ENCODE measurements around the gene EPO. TPM values are rescaled to one million over a fixed set of nuclear protein-coding genes. Genes with fewer than 3 reads are reported as not detected.
"Not testable (repeated sequence)": the region's sequence is repeated elsewhere in the genome, so short reads cannot be mapped to it uniquely, and the experiment has no call there.

Gene EPO
- total RNA-seq, 2 experiments from 2014 or later: not detected

GRCh38 chr7:100731937-100732636 lies 11.8 kb downstream of the EPO start:
- H3K9me3 Mint-ChIP-seq: no peaks in the 10 kb centered on the region
- peaks cover 11% of the 10 kb centered on the region for H3K27me3 Mint-ChIP-seq
- no peaks in the 10 kb centered on the region for H3K4me1 Mint-ChIP-seq
- no peak for DNase-seq
- no peak overlapping the region for H3K27ac Mint-ChIP-seq
- H3K36me3 Mint-ChIP-seq: no peaks in the 10 kb centered on the region
- H3K4me3 Mint-ChIP-seq: no peak overlapping the region

DNA sequence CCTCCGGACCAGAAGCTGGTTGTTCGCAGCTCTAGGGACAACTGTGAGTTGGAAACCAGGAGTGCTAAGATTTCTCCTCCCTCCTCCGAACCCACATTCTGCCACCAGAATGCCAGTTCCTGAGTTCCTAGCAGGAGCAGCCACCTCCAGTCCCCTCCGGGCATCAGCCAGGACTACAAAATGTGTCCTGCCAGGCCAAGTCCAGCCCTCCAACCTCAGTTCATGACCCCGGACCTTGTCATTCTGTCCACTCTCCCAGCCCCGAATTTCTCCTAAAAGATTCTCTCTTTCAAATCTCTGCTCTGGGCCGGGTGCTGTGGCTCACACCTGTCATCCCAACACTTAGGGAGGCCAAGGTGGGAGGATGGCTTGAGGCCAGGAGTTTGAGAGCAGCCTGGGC lies 15.5 kb downstream of the EPO start:
- no peaks in the 10 kb centered on the region for H3K36me3 Mint-ChIP-seq
- DNase-seq: no peak
- H3K27me3 Mint-ChIP-seq: peaks cover 3% of the 10 kb centered on the region
- H3K4me1 Mint-ChIP-seq: no peaks in the 10 kb centered on the region
- H3K4me3 Mint-ChIP-seq: no peak overlapping the region
- no peak overlapping the region for H3K27ac Mint-ChIP-seq
- H3K9me3 Mint-ChIP-seq: no peaks in the 10 kb centered on the region

GRCh38 chr7:100736671-100737070 lies 16.4 kb downstream of the EPO start:
- Mint-ChIP-seq H3K36me3 (no peaks in the 10 kb centered on the region), H3K4me3 (no peak overlapping the region), H3K9me3 (no peaks in the 10 kb centered on the region), H3K27me3 (peaks cover 3% of the 10 kb centered on the region), H3K4me1 (no peaks in the 10 kb centered on the region), H3K27ac (no peak overlapping the region)
- no peak for DNase-seq

DNA sequence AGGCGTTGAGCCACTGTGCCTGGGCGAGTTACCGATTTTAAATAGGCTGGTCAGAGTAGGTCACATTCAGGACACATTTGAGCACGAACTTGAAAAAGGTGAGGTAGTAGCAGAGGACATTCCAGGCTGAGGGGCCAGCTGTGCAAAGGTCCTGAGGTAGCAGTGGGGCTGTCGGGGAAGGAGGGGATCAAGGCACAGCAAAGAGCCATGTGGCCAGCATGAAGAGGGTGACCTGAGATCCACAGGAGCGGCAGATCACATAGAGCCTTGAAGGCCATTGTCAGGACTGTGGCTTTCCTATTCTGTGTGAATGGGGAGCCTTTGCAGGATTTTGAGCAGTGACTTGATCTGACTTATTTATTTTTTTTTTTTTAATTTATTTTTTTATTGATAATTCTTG lies 19.7 kb downstream of the EPO start:
- H3K27me3 Mint-ChIP-seq: peaks cover 9% of the 10 kb centered on the region

GRCh38 chr7:100744605-100745004 lies 24.3 kb downstream of the EPO start:
- Mint-ChIP-seq H3K27me3 (peaks cover 32% of the 10 kb centered on the region), H3K4me1 (no peaks in the 10 kb centered on the region), H3K36me3 (no peaks in the 10 kb centered on the region), H3K27ac (no peak overlapping the region), H3K4me3 (peak overlapping the region; percentile 81), H3K9me3 (no peaks in the 10 kb centered on the region)
- DNase-seq: no peak

More for the DNA sequence above, 19.7 kb downstream of the EPO start:
- no peaks in the 10 kb centered on the region for H3K36me3 Mint-ChIP-seq
- no peak for DNase-seq
- H3K4me1 Mint-ChIP-seq: no peaks in the 10 kb centered on the region
- H3K27ac Mint-ChIP-seq: no peak overlapping the region
- H3K9me3 Mint-ChIP-seq: no peaks in the 10 kb centered on the region
- H3K4me3 Mint-ChIP-seq: no peak overlapping the region

- peak; percentile 61 for DNase-seq
- Mint-ChIP-seq H3K4me3 (peak overlapping the region; percentile 81), H3K27ac (peak overlapping the region; percentile 46), H3K36me3 (no peaks in the 10 kb centered on the region), H3K27me3 (peaks cover 34% of the 10 kb centered on the region), H3K4me1 (no peaks in the 10 kb centered on the region), H3K9me3 (no peaks in the 10 kb centered on the region)
Measured at GRCh38 chr7:100745184-100745583, 24.9 kb downstream of the EPO start.

GRCh38 chr7:100752994-100753393 lies 32.7 kb downstream of the EPO start:
- H3K9me3 Mint-ChIP-seq: peaks cover 4% of the 10 kb centered on the region
- no peaks in the 10 kb centered on the region for H3K36me3 Mint-ChIP-seq
- H3K27me3 Mint-ChIP-seq: peaks cover 33% of the 10 kb centered on the region
- peak overlapping the region; percentile 74 for H3K27ac Mint-ChIP-seq
- no peak overlapping the region for H3K4me3 Mint-ChIP-seq
- DNase-seq: no peak
- H3K4me1 Mint-ChIP-seq: peaks cover 2% of the 10 kb centered on the region

DNA sequence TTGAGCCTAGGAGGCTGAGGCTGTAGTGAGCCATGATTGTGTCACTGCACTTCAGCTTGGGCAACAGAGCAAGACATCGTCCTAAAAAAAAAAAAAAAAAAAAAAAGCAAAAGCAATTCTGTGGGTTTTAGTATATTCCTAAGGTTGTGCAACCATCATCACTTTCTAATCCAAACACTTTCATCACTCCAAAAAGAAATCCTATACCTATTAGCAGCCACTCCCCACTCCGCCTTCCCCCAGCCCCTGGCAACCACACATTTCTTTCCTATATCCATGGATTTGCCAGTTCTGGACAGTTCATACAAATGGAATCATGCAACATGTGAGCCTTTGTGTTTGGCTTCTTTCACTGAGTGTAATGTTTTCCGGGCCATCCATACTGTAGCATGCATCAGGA lies 33.5 kb downstream of the EPO start:
- no peak for DNase-seq
- H3K4me1 Mint-ChIP-seq: peaks cover 2% of the 10 kb centered on the region
- peaks cover 33% of the 10 kb centered on the region for H3K27me3 Mint-ChIP-seq
- H3K4me3 Mint-ChIP-seq: no peak overlapping the region
- H3K27ac Mint-ChIP-seq: no peak overlapping the region
- peaks cover 4% of the 10 kb centered on the region for H3K9me3 Mint-ChIP-seq
- H3K36me3 Mint-ChIP-seq: no peaks in the 10 kb centered on the region

- Mint-ChIP-seq H3K4me3 (no peak overlapping the region), H3K4me1 (no peaks in the 10 kb centered on the region), H3K9me3 (no peaks in the 10 kb centered on the region), H3K27me3 (no peaks in the 10 kb centered on the region), H3K27ac (no peak overlapping the region), H3K36me3 (no peaks in the 10 kb centered on the region)
- DNase-seq: no peak
Measured at GRCh38 chr7:100759357-100760171, 39.3 kb downstream of the EPO start.

DNA sequence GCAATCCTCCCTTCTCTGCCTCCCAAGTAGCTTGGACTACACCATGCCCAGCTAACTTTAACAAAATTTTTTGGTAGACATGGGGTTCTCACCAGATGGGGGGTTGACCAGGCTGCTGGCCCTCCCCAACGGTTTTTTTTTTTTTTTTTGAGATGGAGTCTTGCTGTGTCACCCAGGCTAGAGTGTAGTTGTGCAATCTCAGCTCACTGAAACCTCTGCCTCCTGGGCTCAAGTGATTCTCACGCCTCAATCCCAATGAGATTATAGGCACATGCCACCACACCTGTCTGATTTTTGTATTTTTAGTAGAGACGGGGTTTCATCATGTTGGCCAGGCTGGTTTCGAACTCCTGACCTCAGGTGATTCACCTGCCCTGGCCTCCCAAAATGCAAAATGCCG lies 42.6 kb downstream of the EPO start:
- DNase-seq, H3K4me1 Mint-ChIP-seq, H3K27ac Mint-ChIP-seq, H3K36me3 Mint-ChIP-seq, H3K4me3 Mint-ChIP-seq, H3K27me3 Mint-ChIP-seq, H3K9me3 Mint-ChIP-seq: not testable (repeated sequence)

- DNase-seq: no peak
- H3K36me3 Mint-ChIP-seq: no peaks in the 10 kb centered on the region
- H3K27ac Mint-ChIP-seq: no peak overlapping the region
- H3K4me3 Mint-ChIP-seq: no peak overlapping the region
- H3K27me3 Mint-ChIP-seq: no peaks in the 10 kb centered on the region
- H3K4me1 Mint-ChIP-seq: no peaks in the 10 kb centered on the region
- H3K9me3 Mint-ChIP-seq: no peaks in the 10 kb centered on the region
Measured at GRCh38 chr7:100763556-100764140, 43.4 kb downstream of the EPO start.

GRCh38 chr7:100764841-100765240 lies 44.6 kb downstream of the EPO start:
- H3K9me3 Mint-ChIP-seq: no peaks in the 10 kb centered on the region
- H3K4me1 Mint-ChIP-seq: no peaks in the 10 kb centered on the region
- no peak for DNase-seq
- H3K27ac Mint-ChIP-seq: no peak overlapping the region
- H3K27me3 Mint-ChIP-seq: no peaks in the 10 kb centered on the region
- H3K4me3 Mint-ChIP-seq: no peak overlapping the region
- H3K36me3 Mint-ChIP-seq: no peaks in the 10 kb centered on the region

DNA sequence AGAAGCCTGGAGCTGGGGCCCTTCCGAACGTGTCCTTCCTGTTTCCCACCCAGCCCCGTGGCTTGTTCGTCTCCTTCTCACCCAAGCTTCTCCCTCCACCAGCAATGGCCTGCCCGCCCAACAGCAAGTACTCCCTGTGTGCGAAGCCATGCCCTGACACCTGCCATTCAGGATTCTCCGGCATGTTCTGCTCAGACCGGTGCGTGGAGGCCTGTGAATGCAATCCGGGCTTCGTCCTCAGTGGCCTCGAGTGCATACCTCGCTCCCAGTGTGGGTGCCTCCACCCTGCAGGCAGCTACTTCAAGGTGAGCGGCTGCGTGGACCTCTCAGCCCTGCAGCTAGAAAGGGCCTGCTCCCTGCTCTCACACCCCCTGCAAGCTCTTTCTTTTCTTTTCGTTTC lies 45.0 kb downstream of the EPO start:
- H3K4me1 Mint-ChIP-seq: no peaks in the 10 kb centered on the region
- no peaks in the 10 kb centered on the region for H3K27me3 Mint-ChIP-seq
- H3K36me3 Mint-ChIP-seq: no peaks in the 10 kb centered on the region
- DNase-seq: no peak
- H3K27ac Mint-ChIP-seq: no peak overlapping the region
- no peak overlapping the region for H3K4me3 Mint-ChIP-seq
- no peaks in the 10 kb centered on the region for H3K9me3 Mint-ChIP-seq

DNA sequence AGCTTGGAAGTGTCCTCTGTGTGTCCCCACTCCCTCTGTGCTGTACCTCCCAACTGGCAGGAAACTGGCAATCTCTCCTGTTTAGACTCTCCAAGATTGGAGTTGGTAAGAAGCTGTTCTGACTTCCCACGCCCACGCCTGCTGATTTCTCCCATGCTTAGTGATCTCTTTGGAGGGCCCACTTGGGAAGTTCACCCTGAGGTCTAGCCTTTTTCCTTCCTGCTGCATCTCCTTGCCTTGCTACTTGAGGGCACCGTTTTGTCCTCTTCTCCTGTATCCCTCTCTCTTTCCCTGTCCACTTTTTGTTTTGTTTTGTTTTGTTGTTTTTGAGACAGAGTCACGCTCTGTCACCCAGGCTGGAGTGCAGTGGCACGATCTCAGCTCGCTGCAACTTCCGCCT lies 48.5 kb downstream of the EPO start:
- no peaks in the 10 kb centered on the region for H3K4me1 Mint-ChIP-seq
- H3K36me3 Mint-ChIP-seq: no peaks in the 10 kb centered on the region
- H3K9me3 Mint-ChIP-seq: no peaks in the 10 kb centered on the region
- H3K27ac Mint-ChIP-seq: no peak overlapping the region
- H3K4me3 Mint-ChIP-seq: no peak overlapping the region
- no peaks in the 10 kb centered on the region for H3K27me3 Mint-ChIP-seq
- no peak for DNase-seq
